Neural progenitor cell (in vitro differentiated cells): Measurements from ENCODE around the gene EOMES. TPM values are rescaled to one million over a fixed set of nuclear protein-coding genes. Genes with fewer than 3 reads are reported as not detected.

ENCODE experiments used
- DNase-seq: peaks from one replicate; pipeline ENCODE4 v3.0.0-alpha.2; 2016; ENCODE audit warnings: low spot score
- H2AFZ ChIP-seq: fragments of 200-600 bp; sonication (generic); replicated peaks from 2 replicates; pipeline ENCODE4 v1.6.1; 2016; ENCODE audit warnings: antibody characterized with exemption
- H3F3A ChIP-seq: fragments of 200-600 bp; sonication (generic); 2 replicates; pipeline ENCODE4 v1.6.1; 2016; ENCODE audit warnings: antibody characterized with exemption, low read depth
- H3K27ac ChIP-seq: fragments of 200-600 bp; sonication (generic); 2 replicates; pipeline ENCODE4 v1.5.1; 2016; ENCODE audit warnings: mild to moderate bottlenecking
- H3K27me3 ChIP-seq: fragments of 200-600 bp; sonication (generic); 2 replicates; pipeline ENCODE4 v1.6.1; 2016; ENCODE audit warnings: mild to moderate bottlenecking, moderate library complexity
- H3K36me3 ChIP-seq: fragments of 200-600 bp; sonication (generic); 2 replicates; pipeline ENCODE4 v1.5.1; 2016
- H3K4me1 ChIP-seq: fragments of 200-600 bp; sonication (generic); 2 replicates; pipeline ENCODE4 v1.6.1; 2016; ENCODE audit warnings: mixed run types
- H3K4me2 ChIP-seq: fragments of 200-600 bp; sonication (generic); 2 replicates; pipeline ENCODE4 v1.6.1; 2016
- H3K4me3 ChIP-seq: fragments of 200-600 bp; sonication (generic); 2 replicates; pipeline ENCODE4 v1.5.1; 2016
- H3K79me2 ChIP-seq: fragments of 200-600 bp; sonication (generic); 2 replicates; pipeline ENCODE4 v1.6.1; 2016; ENCODE audit warnings: low read depth
- H3K9ac ChIP-seq: fragments of 200-600 bp; sonication (generic); 2 replicates; pipeline ENCODE4 v1.6.1; 2016
- H3K9me3 ChIP-seq: fragments of 200-600 bp; sonication (generic); 2 replicates; pipeline ENCODE4 v1.5.1; 2016; ENCODE audit warnings: low read depth
- H4K20me1 ChIP-seq: fragments of 200-600 bp; sonication (generic); 2 replicates; pipeline ENCODE4 v1.6.1; 2016; ENCODE audit warnings: low read depth
- H3K27ac Mint-ChIP-seq: 3 replicates; pipeline ENCODE4 v1.8.0; 2021; ENCODE audit warnings: mixed read lengths
- H3K27me3 Mint-ChIP-seq: 2 replicates; pipeline ENCODE4 v1.8.0; 2022; ENCODE audit warnings: low read depth, mild to moderate bottlenecking, inconsistent platforms, moderate library complexity, mixed read lengths; ENCODE audit not compliant: insufficient read depth
- H3K36me3 Mint-ChIP-seq: 3 replicates; pipeline ENCODE4 v1.8.0; 2021; ENCODE audit warnings: mixed read lengths
- H3K4me1 Mint-ChIP-seq: 3 replicates; pipeline ENCODE4 v1.8.0; 2021; ENCODE audit warnings: mixed read lengths
- H3K4me3 Mint-ChIP-seq: 3 replicates; pipeline ENCODE4 v1.8.0; 2021; ENCODE audit warnings: mild to moderate bottlenecking, moderate library complexity, mixed read lengths
- H3K9me3 Mint-ChIP-seq: 3 replicates; pipeline ENCODE4 v1.8.0; 2020; ENCODE audit warnings: mixed read lengths
- CTCF ChIP-seq: fragments of 200-600 bp; sonication (generic); IDR thresholded peaks from 2 replicates; pipeline ENCODE4 v1.5.1; 2017; ENCODE audit warnings: antibody characterized with exemption, mild to moderate bottlenecking
- EZH2 ChIP-seq: fragments of 200-600 bp; sonication (generic); IDR thresholded peaks from 2 replicates; pipeline ENCODE4 v1.6.1; 2017; ENCODE audit warnings: antibody characterized with exemption, mild to moderate bottlenecking, moderate library complexity
- EZH2phosphoT487 ChIP-seq: fragments of 200-600 bp; sonication (generic); IDR thresholded peaks from 2 replicates; pipeline ENCODE4 v1.6.1; 2017; ENCODE audit warnings: antibody characterized with exemption
- total RNA-seq: library from RNA; depleted of rRNA; stranded (reverse); fragments of >200 nt; gene quantifications from 2 replicates; pipeline ENCODE4 v1.2.3, GENCODE V29; 2015; ENCODE audit warnings: low replicate concordance

The EOMES gene
- total RNA-seq, 1 donor from 2014 or later, result not detected

DNA sequence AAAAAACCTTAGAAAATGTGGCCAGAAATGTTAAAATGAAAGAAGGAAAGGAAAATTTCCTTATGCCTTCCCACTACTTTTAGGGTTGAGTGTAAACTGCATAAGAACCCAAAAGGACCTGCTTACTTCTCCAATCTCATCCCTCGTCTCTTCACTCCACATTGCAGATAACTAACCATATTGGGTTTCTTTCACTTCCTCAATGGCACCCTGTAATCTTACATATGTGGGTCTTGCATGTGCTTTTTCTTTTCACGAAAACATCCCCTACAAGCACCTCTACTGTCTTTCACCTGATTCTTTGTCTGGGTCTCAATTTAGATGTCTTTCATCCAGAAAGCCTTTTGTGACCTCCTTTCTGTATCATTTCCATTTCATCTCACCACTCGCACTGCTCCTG lies 23.1 kb downstream of the EOMES start:
- H3K27ac Mint-ChIP-seq, result no peak overlapping the region
- TF ChIP-seq EZH2, result no peak

GRCh38 chr3:27696906-27697305 lies 25.2 kb downstream of the EOMES start:
- H4K20me1 ChIP-seq, result no peaks in the 10 kb centered on the region
- Mint-ChIP-seq H3K27ac (no peak overlapping the region), H3K27me3 (peaks cover 4% of the 10 kb centered on the region), H3K36me3 (no peaks in the 10 kb centered on the region), H3K4me1 (peaks cover 3% of the 10 kb centered on the region), H3K9me3 (peaks cover 6% of the 10 kb centered on the region), H3K4me3 (no peak overlapping the region)
- H2AFZ ChIP-seq, result no peak overlapping the region
- H3K4me3 ChIP-seq, result no peak overlapping the region
- H3F3A ChIP-seq, result no peaks in the 10 kb centered on the region
- no peaks in the 10 kb centered on the region for H3K36me3 ChIP-seq
- no peaks in the 10 kb centered on the region for H3K79me2 ChIP-seq
- H3K27ac ChIP-seq, result no peak overlapping the region
- H3K9me3 ChIP-seq, result no peaks in the 10 kb centered on the region
- no peaks in the 10 kb centered on the region for H3K27me3 ChIP-seq
- TF ChIP-seq EZH2phosphoT487 (no peak), EZH2 (no peak), CTCF (no peak)
- H3K4me1 ChIP-seq, result no peaks in the 10 kb centered on the region
- peak; percentile 28 for DNase-seq
- no peak overlapping the region for H3K9ac ChIP-seq
- peak overlapping the region; percentile 11 for H3K4me2 ChIP-seq

More for the DNA sequence above, 23.1 kb downstream of the EOMES start:
- Mint-ChIP-seq H3K36me3 (no peaks in the 10 kb centered on the region), H3K4me1 (peaks cover 3% of the 10 kb centered on the region), H3K4me3 (no peak overlapping the region), H3K27me3 (peaks cover 4% of the 10 kb centered on the region), H3K9me3 (peaks cover 6% of the 10 kb centered on the region)
- no peak for DNase-seq
- Histone ChIP-seq H3F3A (no peaks in the 10 kb centered on the region), H3K9ac (no peak overlapping the region), H3K27ac (no peak overlapping the region), H2AFZ (no peak overlapping the region), H3K36me3 (no peaks in the 10 kb centered on the region), H3K4me1 (no peaks in the 10 kb centered on the region), H3K79me2 (no peaks in the 10 kb centered on the region), H3K27me3 (no peaks in the 10 kb centered on the region), H3K4me2 (no peak overlapping the region), H4K20me1 (no peaks in the 10 kb centered on the region), H3K4me3 (no peak overlapping the region), H3K9me3 (no peaks in the 10 kb centered on the region)

DNA sequence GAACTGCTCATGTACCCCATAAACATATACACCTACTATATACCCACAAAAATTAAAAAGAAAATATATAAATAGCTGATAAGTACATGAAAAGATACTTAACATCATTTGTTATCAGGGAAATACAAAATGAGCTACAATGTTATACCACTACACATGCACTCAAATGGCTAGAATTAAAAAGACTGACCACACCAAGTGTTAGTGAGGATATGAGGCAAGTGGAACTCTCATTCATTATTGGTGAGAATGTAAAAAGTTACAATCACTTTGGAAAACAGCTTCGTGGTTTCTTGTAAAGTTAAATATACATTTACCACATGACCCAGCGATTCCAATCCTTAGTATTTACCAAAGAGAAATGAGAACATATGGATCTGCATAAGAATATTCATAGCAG lies 26.5 kb downstream of the EOMES start:
- Histone ChIP-seq H3K79me2 (no peaks in the 10 kb centered on the region), H3K9ac (no peak overlapping the region), H2AFZ (no peak overlapping the region), H3K27me3 (no peaks in the 10 kb centered on the region), H4K20me1 (no peaks in the 10 kb centered on the region), H3K9me3 (no peaks in the 10 kb centered on the region), H3K4me1 (no peaks in the 10 kb centered on the region), H3K4me3 (no peak overlapping the region), H3K4me2 (no peak overlapping the region), H3F3A (no peaks in the 10 kb centered on the region), H3K27ac (no peak overlapping the region), H3K36me3 (no peaks in the 10 kb centered on the region)
- Mint-ChIP-seq H3K4me3 (no peak overlapping the region), H3K4me1 (peaks cover 3% of the 10 kb centered on the region), H3K9me3 (peaks cover 4% of the 10 kb centered on the region), H3K27me3 (peaks cover 4% of the 10 kb centered on the region), H3K36me3 (no peaks in the 10 kb centered on the region), H3K27ac (no peak overlapping the region)
- TF ChIP-seq EZH2 (no peak), CTCF (no peak), EZH2phosphoT487 (no peak)
- no peak for DNase-seq

GRCh38 chr3:27688053-27688452 lies 34.1 kb downstream of the EOMES start:
- Histone ChIP-seq H3K9me3 (no peaks in the 10 kb centered on the region), H3K4me1 (no peaks in the 10 kb centered on the region), H3F3A (no peaks in the 10 kb centered on the region), H4K20me1 (no peaks in the 10 kb centered on the region), H3K4me2 (no peak overlapping the region), H3K9ac (no peak overlapping the region), H2AFZ (no peak overlapping the region), H3K36me3 (no peaks in the 10 kb centered on the region), H3K4me3 (no peak overlapping the region), H3K79me2 (no peaks in the 10 kb centered on the region), H3K27ac (no peak overlapping the region), H3K27me3 (no peaks in the 10 kb centered on the region)
- Mint-ChIP-seq H3K27ac (no peak overlapping the region), H3K36me3 (no peaks in the 10 kb centered on the region), H3K9me3 (no peaks in the 10 kb centered on the region), H3K4me3 (no peak overlapping the region), H3K4me1 (no peaks in the 10 kb centered on the region), H3K27me3 (no peaks in the 10 kb centered on the region)
- no peak for DNase-seq
- no peak for TF ChIP-seq EZH2phosphoT487
- no peak for TF ChIP-seq EZH2
- TF ChIP-seq CTCF, result no peak
